Lower lobe of right lung (tissue), 2 donors: ENCODE data around the gene SDF4. TPM values are rescaled to one million over a fixed set of nuclear protein-coding genes. Genes with fewer than 3 reads are reported as not detected.

ENCODE experiments used
- ATAC-seq, 2 donors: fragments of 200-7000 bp; cut with Tn5 transposase; one replicate each; pipeline ENCODE4 v1.9.1; 2020 to 2022; ENCODE audit warnings: mild to moderate bottlenecking in 2 of 2, moderate library complexity in 2 of 2
- DNase-seq: peaks from one replicate; pipeline ENCODE4 v3.0.0-alpha.2; 2020
- H3K27ac ChIP-seq: fragments of 200-600 bp; one replicate; pipeline ENCODE4 v1.8.0; 2022
- H3K27me3 ChIP-seq: fragments of 200-600 bp; one replicate; pipeline ENCODE4 v1.8.0; 2022; ENCODE audit warnings: low read depth
- H3K36me3 ChIP-seq: fragments of 200-600 bp; one replicate; pipeline ENCODE4 v1.8.0; 2022; ENCODE audit warnings: mild to moderate bottlenecking
- H3K4me1 ChIP-seq: fragments of 200-600 bp; one replicate; pipeline ENCODE4 v1.8.0; 2022
- H3K4me3 ChIP-seq: fragments of 200-600 bp; one replicate; pipeline ENCODE4 v1.8.0; 2022; ENCODE audit warnings: mild to moderate bottlenecking
- H3K9me3 ChIP-seq: fragments of 200-600 bp; one replicate; pipeline ENCODE4 v1.8.0; 2022
- intact Hi-C: fragments of 100-400 bp; cut with DNase I; formaldehyde crosslinking; loops from one replicate; pipeline ENCODE4 v1.11.0; 2022
- total RNA-seq: library from RNA; stranded (reverse); fragmentation: NEBNext Ultra II Directional; extraction: Animal tissue kit (Norgen Biotek cat#: 25700); gene quantifications from one replicate; pipeline ENCODE4 v1.2.1, GENCODE V29; 2021
- TF ChIP-seq, protein P1 (sequence below): fragments of 200-600 bp; IDR thresholded peaks from one replicate; pipeline ENCODE4 v1.8.0; 2022; ENCODE audit warnings: antibody characterized with exemption, mild to moderate bottlenecking
- donor health status: DM: no; HTN: yes; CAD: no; lungs with severe emphysema.

SDF4 gene
- total RNA-seq, 1 donor from 2014 or later = 127 TPM

GRCh38 chr1:1262758-1263157 is 31.0 kb upstream of the SDF4 start:
- Histone ChIP-seq H3K4me3 (no peak overlapping the region), H3K9me3 (no peaks in the 10 kb centered on the region), H3K4me1 (peaks cover 16% of the 10 kb centered on the region), H3K27ac (no peak overlapping the region), H3K36me3 (peaks cover 88% of the 10 kb centered on the region), H3K27me3 (no peaks in the 10 kb centered on the region)
- ATAC-seq = no peak
- intact Hi-C loops = no loop called here
- DNase-seq = no peak
- TF ChIP-seq, protein P1, sequence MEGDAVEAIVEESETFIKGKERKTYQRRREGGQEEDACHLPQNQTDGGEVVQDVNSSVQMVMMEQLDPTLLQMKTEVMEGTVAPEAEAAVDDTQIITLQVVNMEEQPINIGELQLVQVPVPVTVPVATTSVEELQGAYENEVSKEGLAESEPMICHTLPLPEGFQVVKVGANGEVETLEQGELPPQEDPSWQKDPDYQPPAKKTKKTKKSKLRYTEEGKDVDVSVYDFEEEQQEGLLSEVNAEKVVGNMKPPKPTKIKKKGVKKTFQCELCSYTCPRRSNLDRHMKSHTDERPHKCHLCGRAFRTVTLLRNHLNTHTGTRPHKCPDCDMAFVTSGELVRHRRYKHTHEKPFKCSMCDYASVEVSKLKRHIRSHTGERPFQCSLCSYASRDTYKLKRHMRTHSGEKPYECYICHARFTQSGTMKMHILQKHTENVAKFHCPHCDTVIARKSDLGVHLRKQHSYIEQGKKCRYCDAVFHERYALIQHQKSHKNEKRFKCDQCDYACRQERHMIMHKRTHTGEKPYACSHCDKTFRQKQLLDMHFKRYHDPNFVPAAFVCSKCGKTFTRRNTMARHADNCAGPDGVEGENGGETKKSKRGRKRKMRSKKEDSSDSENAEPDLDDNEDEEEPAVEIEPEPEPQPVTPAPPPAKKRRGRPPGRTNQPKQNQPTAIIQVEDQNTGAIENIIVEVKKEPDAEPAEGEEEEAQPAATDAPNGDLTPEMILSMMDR = no peak

- ATAC-seq (no peak), DNase-seq (no peak)
- TF ChIP-seq, protein P1 = no peak
- H3K4me1 ChIP-seq = peaks cover 16% of the 10 kb centered on the region
- peaks cover 81% of the 10 kb centered on the region for H3K36me3 ChIP-seq
- no peaks in the 10 kb centered on the region for H3K9me3 ChIP-seq
- H3K27me3 ChIP-seq = no peaks in the 10 kb centered on the region
- intact Hi-C loops = no loop called here
- no peak overlapping the region for H3K4me3 ChIP-seq
- H3K27ac ChIP-seq = no peak overlapping the region
Measured at GRCh38 chr1:1262071-1262470, 30.3 kb upstream of the SDF4 start.

- ATAC-seq (no peak), DNase-seq (no peak)
- peaks cover 16% of the 10 kb centered on the region for H3K4me1 ChIP-seq
- no peaks in the 10 kb centered on the region for H3K9me3 ChIP-seq
- intact Hi-C loops = no loop called here
- peaks cover 81% of the 10 kb centered on the region for H3K36me3 ChIP-seq
- H3K4me3 ChIP-seq = no peak overlapping the region
- H3K27ac ChIP-seq = peak overlapping the region; percentile 4
- no peaks in the 10 kb centered on the region for H3K27me3 ChIP-seq
- TF ChIP-seq, protein P1 = no peak
Measured at GRCh38 chr1:1260843-1261560, 29.2 kb upstream of the SDF4 start.

GRCh38 chr1:1259951-1260600 is 28.3 kb upstream of the SDF4 start:
- no peak for DNase-seq
- Histone ChIP-seq H3K27ac (no peak overlapping the region), H3K9me3 (no peaks in the 10 kb centered on the region), H3K27me3 (no peaks in the 10 kb centered on the region), H3K4me1 (peaks cover 16% of the 10 kb centered on the region), H3K4me3 (no peak overlapping the region), H3K36me3 (peaks cover 85% of the 10 kb centered on the region)
- intact Hi-C loops = no loop called here
- TF ChIP-seq, protein P1 = no peak
- no peak for ATAC-seq

- no peak for ATAC-seq
Measured at GRCh38 chr1:1259540-1259939, 27.7 kb upstream of the SDF4 start.

More at GRCh38 chr1:1259540-1259939, 27.7 kb upstream of the SDF4 start:
- H3K27me3 ChIP-seq = no peaks in the 10 kb centered on the region
- no peak overlapping the region for H3K27ac ChIP-seq
- peaks cover 16% of the 10 kb centered on the region for H3K4me1 ChIP-seq
- H3K4me3 ChIP-seq = no peak overlapping the region
- H3K36me3 ChIP-seq = peaks cover 85% of the 10 kb centered on the region
- intact Hi-C loops = no loop called here
- TF ChIP-seq, protein P1 = no peak
- H3K9me3 ChIP-seq = no peaks in the 10 kb centered on the region
- no peak for DNase-seq
